ENCODE results near the gene MRPL27. TPM values are rescaled to one million over a fixed set of nuclear protein-coding genes. Genes with fewer than 3 reads are reported as not detected.

The MRPL27 gene
- total RNA-seq, 6 donors from 2014 or later: 7.3 to 59.1 (median 50.6) TPM

GRCh38 chr17:50322271-50322670 lies 50.7 kb downstream of the MRPL27 start:
- no peak overlapping the region for H3K27ac ChIP-seq
- no peaks in the 10 kb centered on the region for H3K9me3 ChIP-seq
- H3K4me3 ChIP-seq: no peak overlapping the region
- no peaks in the 10 kb centered on the region for H3K27me3 ChIP-seq
- no peaks in the 10 kb centered on the region for H3K36me3 ChIP-seq
- H3K4me1 ChIP-seq: no peaks in the 10 kb centered on the region
- TF ChIP-seq EP300 (IDR thresholded peaks at IDR 0.05) (no peak), POLR2A (IDR thresholded peaks at IDR 0.05) (no peak), CTCF (IDR thresholded peaks at IDR 0.05) (no peak), POLR2AphosphoS5 (IDR thresholded peaks at IDR 0.05) (no peak)
- ATAC-seq (ENCODE audit: low FRiP score in 2 of 2): no peak
- WGBS, 2 donors: 77 to 79% methylated on average over 7 of the region's 7 CpGs
- no peak for DNase-seq

GRCh38 chr17:50319306-50320004 lies 53.5 kb downstream of the MRPL27 start:
- TF ChIP-seq POLR2AphosphoS5 (IDR thresholded peaks at IDR 0.05): no peak
- TF ChIP-seq CTCF (IDR thresholded peaks at IDR 0.05): no peak
- TF ChIP-seq EP300 (IDR thresholded peaks at IDR 0.05): no peak
- TF ChIP-seq POLR2A (IDR thresholded peaks at IDR 0.05): no peak
- 83 to 84% methylated on average over 12 of the region's 12 CpGs for WGBS, 2 donors
- ATAC-seq (ENCODE audit: low FRiP score in 2 of 2): no peak
- no peaks in the 10 kb centered on the region for H3K27me3 ChIP-seq
- H3K27ac ChIP-seq: no peak overlapping the region
- no peak overlapping the region for H3K4me3 ChIP-seq
- H3K4me1 ChIP-seq: no peaks in the 10 kb centered on the region
- H3K36me3 ChIP-seq: no peaks in the 10 kb centered on the region
- no peak for DNase-seq
- no peaks in the 10 kb centered on the region for H3K9me3 ChIP-seq

GRCh38 chr17:50318501-50319285 lies 54.3 kb downstream of the MRPL27 start:
- Histone ChIP-seq H3K36me3 (no peaks in the 10 kb centered on the region), H3K4me3 (no peak overlapping the region), H3K9me3 (no peaks in the 10 kb centered on the region), H3K27me3 (no peaks in the 10 kb centered on the region), H3K27ac (no peak overlapping the region), H3K4me1 (no peaks in the 10 kb centered on the region)
- DNase-seq: no peak
- 82 to 83% methylated on average over 10 of the region's 10 CpGs for WGBS, 2 donors
- TF ChIP-seq POLR2AphosphoS5 (IDR thresholded peaks at IDR 0.05) (no peak), CTCF (IDR thresholded peaks at IDR 0.05) (no peak), POLR2A (IDR thresholded peaks at IDR 0.05) (no peak), EP300 (IDR thresholded peaks at IDR 0.05) (no peak)
- ATAC-seq (ENCODE audit: low FRiP score in 2 of 2): no peak

Small RNA genes lying within 50 kb of the gene (small RNA-seq; reads per million reads assigned to genes)
- 0 reads per million in 4 donors for gene RF00019

Other genes starting within 250 kb of the MRPL27 start
- 10 to 100 TPM in 2 of 6 donors, 1 to 10 TPM in 3, under 1 TPM in 1; 0.49 to 16.8 (median 5.6) TPM for gene SAMD14, start 243.0 kb downstream of the MRPL27 start, total RNA-seq
- 100 to 1,000 TPM in 1 of 6 donors, 10 to 100 TPM in 5; 37.5 to 121 (median 74.7) TPM for gene PPP1R9B, start 222.5 kb downstream of the MRPL27 start, total RNA-seq
- gene SGCA, start 207.2 kb downstream of the MRPL27 start, total RNA-seq: 10 to 100 TPM in 5 of 6 donors, 1 to 10 TPM in 1; 1.6 to 19.7 (median 14.1) TPM
- 100 to 1,000 TPM in 3 of 6 donors, 10 to 100 TPM in 3; 15.4 to 555 (median 117) TPM for gene COL1A1, start 171.6 kb downstream of the MRPL27 start, total RNA-seq
- 10 to 100 TPM in 1 of 6 donors, 1 to 10 TPM in 5; 1.3 to 15.7 (median 3.8) TPM for gene TMEM92, start 98.7 kb downstream of the MRPL27 start, total RNA-seq
- gene XYLT2, start 27.1 kb downstream of the MRPL27 start, total RNA-seq: 10 to 100 TPM; 16.4 to 33.5 (median 19.2) TPM
- 10 to 100 TPM in 1 of 6 donors, 1 to 10 TPM in 2, under 1 TPM in 1, not detected in 2; 0.30 to 12.1 (median 1.2) TPM for gene EME1, start within 50 bp of the MRPL27 start, total RNA-seq
- 100 to 1,000 TPM in 1 of 6 donors, 10 to 100 TPM in 5; 19.9 to 135 (median 67.0) TPM for gene LRRC59, start 24.3 kb upstream of the MRPL27 start, total RNA-seq
- 100 to 1,000 TPM in 4 of 6 donors, 10 to 100 TPM in 2; 52.3 to 239 (median 120) TPM for gene ACSF2, start 53.0 kb upstream of the MRPL27 start, total RNA-seq
- gene CHAD, start 95.7 kb upstream of the MRPL27 start, total RNA-seq: under 1 TPM in 4 of 6 donors, not detected in 2; 0.13 to 0.30 (median 0.21) TPM
- gene RSAD1, start 105.7 kb upstream of the MRPL27 start, total RNA-seq: 10 to 100 TPM; 26.8 to 47.3 (median 34.9) TPM
- 10 to 100 TPM in 1 of 6 donors, 1 to 10 TPM in 5; 1.0 to 14.7 (median 4.2) TPM for gene MYCBPAP, start 135.3 kb upstream of the MRPL27 start, total RNA-seq
- gene EPN3, start 159.6 kb upstream of the MRPL27 start, total RNA-seq: 10 to 100 TPM in 1 of 6 donors, 1 to 10 TPM in 2, under 1 TPM in 2, not detected in 1; 0.74 to 14.4 (median 1.2) TPM
- 100 to 1,000 TPM in 2 of 6 donors, 10 to 100 TPM in 4; 32.9 to 111 (median 46.4) TPM for gene SPATA20, start 174.0 kb upstream of the MRPL27 start, total RNA-seq
- under 1 TPM in 4 of 6 donors, not detected in 2; under 0.01 to 0.37 (median 0.11) TPM for gene CACNA1G, start 187.5 kb upstream of the MRPL27 start, total RNA-seq

Data from upper lobe of left lung (tissue), 6 donors.